Cardiac muscle cell (in vitro differentiated cells and primary cell): ENCODE data around the gene SLC12A7. TPM values are rescaled to one million over a fixed set of nuclear protein-coding genes. Genes with fewer than 3 reads are reported as not detected.

Experiments used
- DNase-seq, 2 donors: peaks; one replicate each; pipeline versions ENCODE4 v3.0.0 to v3.0.0-alpha.2; 2010 to 2017; ENCODE audit warnings: low read depth in 1 of 2, low spot score in 1 of 2
- H3K27ac ChIP-seq: fragments of 200-600 bp; sonication (generic); 2 replicates; pipeline ENCODE4 v1.5.1; 2016
- H3K27me3 ChIP-seq: fragments of 200-600 bp; sonication (generic); 2 replicates; pipeline ENCODE4 v1.6.0; 2016; ENCODE audit warnings: control low read depth
- H3K36me3 ChIP-seq: fragments of 200-600 bp; sonication (generic); 2 replicates; pipeline ENCODE4 v1.5.1; 2016; ENCODE audit warnings: control low read depth
- H3K4me1 ChIP-seq: fragments of 200-600 bp; sonication (generic); 2 replicates; pipeline ENCODE4 v1.8.1; 2017; ENCODE audit warnings: low read depth, mild to moderate bottlenecking, mixed run types
- H3K4me3 ChIP-seq: fragments of 200-600 bp; sonication (generic); 2 replicates; pipeline ENCODE4 v1.5.1; 2016; ENCODE audit warnings: mild to moderate bottlenecking
- H3K9me3 ChIP-seq: fragments of 200-600 bp; sonication (generic); 2 replicates; pipeline ENCODE4 v1.5.1; 2017; ENCODE audit warnings: low read depth, mild to moderate bottlenecking, control low read depth
- polyA plus RNA-seq: library from polyadenylated mRNA; unstranded; fragments of >200 nt; fragmentation: Nextera tagmentation; extraction: Ambion mirVana; gene quantifications from 2 replicates; pipeline ENCODE4 v1.2.1, GENCODE V29; 2016
- total RNA-seq: library from RNA; depleted of rRNA; stranded (reverse); fragments of >200 nt; gene quantifications from 2 replicates; pipeline ENCODE4 v1.2.3, GENCODE V29; 2016
- TF ChIP-seq, protein P1 (sequence below): IDR thresholded peaks from 2 replicates; pipeline ENCODE4 v1.5.1; 2012; ENCODE audit warnings: low read depth, mild to moderate bottlenecking, low read length

SLC12A7 gene
- total and polyA plus RNA-seq, 2 experiments from 2014 or later: 14.1 to 29.9 TPM

DNA sequence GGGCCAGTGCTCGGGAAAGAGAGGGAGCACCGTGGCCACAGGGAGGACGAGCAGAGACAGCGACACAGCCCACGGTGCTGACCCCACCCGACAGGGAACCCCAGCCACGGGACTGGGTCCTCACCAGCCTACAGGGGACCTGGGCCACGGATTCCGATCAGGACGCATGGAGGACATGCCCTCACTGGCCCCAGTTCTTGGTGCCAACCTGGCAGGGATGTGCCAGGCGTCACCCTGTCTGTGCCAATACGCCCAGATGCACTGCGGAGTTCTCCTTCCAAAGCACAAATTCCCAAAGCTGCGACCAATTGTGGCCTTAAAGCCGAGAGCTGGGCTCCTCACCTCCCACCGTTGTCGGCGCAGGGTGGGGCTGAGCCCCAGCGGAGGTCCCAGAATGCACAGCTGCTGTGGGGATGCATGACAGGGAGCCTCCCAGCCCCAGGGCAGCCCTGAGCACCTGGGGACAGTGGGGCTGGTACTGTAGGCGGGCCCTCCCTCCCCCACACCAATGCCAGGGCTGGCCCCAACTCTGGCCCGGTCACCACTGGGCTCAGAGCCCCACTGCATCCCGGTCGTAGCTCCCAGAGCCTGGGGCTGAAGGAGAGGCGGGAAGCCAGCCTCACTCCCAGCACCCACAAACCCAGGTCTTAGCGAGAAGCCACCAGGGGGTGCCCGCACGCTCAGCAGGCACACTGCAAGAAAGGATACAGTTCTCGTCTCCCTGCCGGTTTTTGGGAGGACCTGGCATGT, 59.0 kb downstream of the SLC12A7 start:
- TF ChIP-seq, protein P1, sequence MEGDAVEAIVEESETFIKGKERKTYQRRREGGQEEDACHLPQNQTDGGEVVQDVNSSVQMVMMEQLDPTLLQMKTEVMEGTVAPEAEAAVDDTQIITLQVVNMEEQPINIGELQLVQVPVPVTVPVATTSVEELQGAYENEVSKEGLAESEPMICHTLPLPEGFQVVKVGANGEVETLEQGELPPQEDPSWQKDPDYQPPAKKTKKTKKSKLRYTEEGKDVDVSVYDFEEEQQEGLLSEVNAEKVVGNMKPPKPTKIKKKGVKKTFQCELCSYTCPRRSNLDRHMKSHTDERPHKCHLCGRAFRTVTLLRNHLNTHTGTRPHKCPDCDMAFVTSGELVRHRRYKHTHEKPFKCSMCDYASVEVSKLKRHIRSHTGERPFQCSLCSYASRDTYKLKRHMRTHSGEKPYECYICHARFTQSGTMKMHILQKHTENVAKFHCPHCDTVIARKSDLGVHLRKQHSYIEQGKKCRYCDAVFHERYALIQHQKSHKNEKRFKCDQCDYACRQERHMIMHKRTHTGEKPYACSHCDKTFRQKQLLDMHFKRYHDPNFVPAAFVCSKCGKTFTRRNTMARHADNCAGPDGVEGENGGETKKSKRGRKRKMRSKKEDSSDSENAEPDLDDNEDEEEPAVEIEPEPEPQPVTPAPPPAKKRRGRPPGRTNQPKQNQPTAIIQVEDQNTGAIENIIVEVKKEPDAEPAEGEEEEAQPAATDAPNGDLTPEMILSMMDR: no peak
- Histone ChIP-seq H3K27ac (no peak overlapping the region), H3K4me1 (no peaks in the 10 kb centered on the region), H3K9me3 (no peaks in the 10 kb centered on the region), H3K27me3 (no peaks in the 10 kb centered on the region), H3K36me3 (peaks cover 6% of the 10 kb centered on the region), H3K4me3 (no peak overlapping the region)
- no peak for DNase-seq

DNA sequence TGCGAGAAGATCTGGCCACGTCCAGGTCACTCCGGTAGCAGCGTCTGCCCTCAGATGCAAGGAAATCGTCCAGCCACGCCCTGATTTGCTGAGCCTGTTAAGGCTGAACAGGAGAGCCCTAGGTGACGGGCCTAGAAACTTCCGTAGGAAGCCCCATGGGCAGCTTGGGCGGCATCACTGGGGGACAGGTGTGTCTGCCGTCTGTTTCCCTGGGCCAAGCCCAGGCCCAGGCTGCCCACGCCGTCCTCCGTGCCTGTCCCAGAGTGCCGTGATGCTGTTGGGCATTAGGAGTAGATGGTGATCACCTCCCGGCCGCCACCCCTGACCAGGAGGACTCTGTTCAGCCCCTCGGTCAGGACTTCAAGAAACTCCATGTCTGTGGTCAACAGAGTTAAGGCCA, 59.8 kb downstream of the SLC12A7 start:
- no peak for DNase-seq
- Histone ChIP-seq H3K4me3 (no peak overlapping the region), H3K27me3 (no peaks in the 10 kb centered on the region), H3K36me3 (peaks cover 6% of the 10 kb centered on the region), H3K4me1 (no peaks in the 10 kb centered on the region), H3K27ac (no peak overlapping the region), H3K9me3 (no peaks in the 10 kb centered on the region)
- TF ChIP-seq, protein P1: no peak

DNA sequence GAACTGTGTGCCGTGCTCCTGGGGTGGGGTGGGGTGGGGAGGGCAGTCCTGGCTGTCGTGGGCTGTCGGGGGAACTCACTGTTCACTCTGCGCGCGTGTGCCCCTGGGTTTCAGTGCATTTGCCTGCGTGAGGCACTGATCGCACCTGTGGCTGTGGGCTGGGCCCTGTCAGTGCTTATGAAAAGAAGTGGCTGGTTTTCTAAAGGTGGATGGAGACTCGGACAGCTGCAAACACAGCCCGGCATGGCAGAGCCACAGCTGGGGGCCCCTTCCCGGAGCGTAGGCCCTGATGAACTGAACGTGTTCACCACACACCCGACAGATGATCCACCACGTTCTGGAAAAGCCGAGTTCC, 60.5 kb downstream of the SLC12A7 start:
- Histone ChIP-seq H3K27me3 (no peaks in the 10 kb centered on the region), H3K4me1 (no peaks in the 10 kb centered on the region), H3K36me3 (peaks cover 6% of the 10 kb centered on the region), H3K27ac (no peak overlapping the region), H3K9me3 (no peaks in the 10 kb centered on the region), H3K4me3 (no peak overlapping the region)
- TF ChIP-seq, protein P1: no peak
- DNase-seq: no peak

DNA sequence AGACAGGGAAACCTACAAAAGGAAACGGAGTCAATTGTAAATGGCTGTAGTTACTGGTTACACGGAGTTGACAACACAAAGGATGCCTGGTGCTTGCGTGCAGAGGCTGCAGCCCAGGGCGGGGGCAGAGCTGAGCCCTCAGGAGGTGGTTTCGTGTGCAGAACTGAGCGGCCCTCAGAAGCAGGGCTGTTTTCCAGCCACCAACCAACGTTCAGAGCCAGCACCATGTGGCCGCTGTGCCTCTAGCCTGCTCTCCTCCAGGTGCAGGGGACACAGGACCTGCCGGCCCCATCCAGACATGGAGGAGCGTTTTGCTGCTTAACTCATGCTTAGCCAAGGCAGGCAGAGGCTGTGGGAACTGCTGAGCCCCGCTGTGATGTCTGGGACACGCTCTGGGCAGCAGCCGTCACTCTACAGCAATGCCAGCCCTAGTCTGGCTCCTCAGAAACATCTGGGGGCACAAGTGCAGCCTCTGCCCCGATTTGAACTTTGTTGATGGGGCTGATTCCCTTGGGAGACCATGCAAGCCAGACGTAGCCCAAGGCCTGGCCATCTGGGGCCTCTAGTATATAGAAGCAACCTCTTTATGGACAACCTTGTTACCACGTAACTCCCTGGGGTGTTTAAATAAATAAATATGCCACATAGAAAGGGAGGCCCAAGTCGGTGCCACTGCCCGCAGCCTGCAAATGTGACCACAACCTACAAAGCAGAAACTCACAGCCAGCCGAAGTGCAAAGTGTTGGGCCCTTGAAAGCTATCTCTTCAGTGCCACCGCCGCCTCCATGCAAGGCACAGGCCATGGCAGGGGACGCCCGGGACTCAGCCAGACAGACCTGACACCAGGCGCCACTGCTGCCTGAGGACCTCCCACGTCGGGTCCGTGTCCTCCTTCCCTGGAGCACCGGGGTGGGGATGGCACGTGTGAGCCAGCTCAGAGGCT, 61.2 kb downstream of the SLC12A7 start:
- no peak overlapping the region for H3K4me3 ChIP-seq
- TF ChIP-seq, protein P1: no peak
- no peak for DNase-seq
- H3K27ac ChIP-seq: no peak overlapping the region
- no peaks in the 10 kb centered on the region for H3K27me3 ChIP-seq
- peaks cover 6% of the 10 kb centered on the region for H3K36me3 ChIP-seq
- H3K4me1 ChIP-seq: no peaks in the 10 kb centered on the region
- H3K9me3 ChIP-seq: no peaks in the 10 kb centered on the region

DNA sequence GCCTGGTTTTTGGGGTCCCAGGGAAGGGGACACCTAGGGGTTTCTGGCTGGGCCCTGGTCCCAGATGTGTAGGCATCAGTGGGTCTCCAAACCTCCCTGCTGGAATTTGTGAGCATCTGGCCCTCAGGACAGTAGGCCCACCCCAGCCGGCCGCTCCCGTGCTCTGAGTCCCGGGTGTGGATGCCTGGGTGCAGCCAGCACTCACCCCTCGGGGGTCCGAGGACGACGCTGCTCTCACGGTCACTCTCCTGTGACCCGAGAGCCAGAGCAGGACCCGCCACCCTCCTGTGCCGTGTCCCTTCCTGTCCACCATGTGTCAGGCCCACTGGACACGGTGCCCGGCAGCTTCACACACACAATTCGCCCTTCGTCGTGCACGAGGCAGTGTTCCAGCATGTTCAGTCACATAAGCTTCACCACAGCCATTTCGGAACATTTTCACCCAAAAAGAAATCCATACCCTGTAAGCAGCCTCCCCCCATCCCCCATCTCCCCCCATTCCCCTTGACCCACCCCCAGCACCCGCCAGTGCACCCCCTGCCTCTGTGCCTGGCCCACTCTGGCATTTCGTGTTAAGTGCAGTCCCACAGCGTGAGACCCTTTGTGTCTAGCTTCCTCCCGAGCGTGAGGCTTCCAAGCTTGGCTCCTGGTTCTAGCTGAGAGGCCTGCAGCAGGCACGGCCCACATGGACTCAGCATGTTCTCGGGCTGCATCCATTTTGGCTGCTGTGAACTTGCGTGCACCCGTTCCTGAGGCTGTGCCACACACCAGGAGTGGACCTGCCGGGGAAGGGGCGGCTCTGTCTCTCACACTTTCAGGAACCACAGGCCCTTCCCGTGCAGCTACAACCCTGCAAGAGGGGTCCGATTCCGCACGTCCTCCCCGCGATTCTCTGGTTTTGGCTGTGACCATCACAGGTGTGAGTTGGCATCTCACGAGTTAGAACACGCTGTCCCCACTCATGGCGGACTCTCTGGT, 62.7 kb downstream of the SLC12A7 start:
- Histone ChIP-seq H3K4me3 (no peak overlapping the region), H3K27me3 (no peaks in the 10 kb centered on the region), H3K9me3 (no peaks in the 10 kb centered on the region), H3K4me1 (no peaks in the 10 kb centered on the region), H3K27ac (no peak overlapping the region), H3K36me3 (peaks cover 6% of the 10 kb centered on the region)
- TF ChIP-seq, protein P1: no peak
- no peak for DNase-seq
